PC-3 (cell line): ENCODE data around the gene TMEM129. TPM values are rescaled to one million over a fixed set of nuclear protein-coding genes. Genes with fewer than 3 reads are reported as not detected.
A peak's percentile ranks its signal among the peaks of the same experiment; 100 is the strongest.

Experiments used
- ATAC-seq: fragments of 200-7000 bp; cut with Tn5 transposase; 2 replicates; pipeline ENCODE4 v1.9.1; 2020; ENCODE audit warnings: mild to moderate bottlenecking, moderate library complexity
- BruUV-seq: library from RNA; stranded (reverse); fragments of 400-500 nt; replicated peaks from 2 replicates; lab custom pipeline; 2021; lab: Mats Ljungman, UMichigan
- CTCF ChIA-PET: fragments of 300-600 bp; sonication (Branson Sonifier 250); formaldehyde crosslinking; loops from one replicate; lab custom pipeline; 2022; ENCODE audit warnings: antibody characterized with exemption; lab: Charles Lee
- POLR2A ChIA-PET: fragments of 300-600 bp; sonication (Branson Sonifier 250); formaldehyde crosslinking; loops from one replicate; lab custom pipeline; 2022; ENCODE audit warnings: antibody characterized with exemption; ENCODE audit not compliant: unreplicated experiment; lab: Charles Lee
- DNase-seq: peaks from one replicate; pipeline ENCODE4 v3.0.0-alpha.2; 2015
- H2AFZ ChIP-seq: fragments of 300-600 bp; sonication (generic); 2 replicates; pipeline ENCODE4 v1.6.0; 2016; ENCODE audit warnings: antibody characterized with exemption, low read length
- H3F3A ChIP-seq: fragments of 300-600 bp; sonication (generic); one replicate; pipeline ENCODE4 v1.6.0; 2017; ENCODE audit warnings: antibody characterized with exemption, low read length, control low read depth, mild to moderate bottlenecking; ENCODE audit not compliant: unreplicated experiment
- H3K27ac ChIP-seq: fragments of 300-600 bp; sonication (generic); 2 replicates; pipeline ENCODE4 v1.5.1; 2016; ENCODE audit warnings: mild to moderate bottlenecking, low read length
- H3K27me3 ChIP-seq: fragments of 300-600 bp; sonication (generic); 2 replicates; pipeline ENCODE4 v1.6.1; 2016; ENCODE audit warnings: low read length, mixed read lengths
- H3K36me3 ChIP-seq: fragments of 300-600 bp; sonication (generic); 2 replicates; pipeline ENCODE4 v1.6.1; 2016; ENCODE audit warnings: low read depth, mixed run types, low read length, mixed read lengths
- H3K4me1 ChIP-seq: fragments of 300-600 bp; sonication (generic); 2 replicates; pipeline ENCODE4 v1.5.1; 2016; ENCODE audit warnings: low read length; ENCODE audit not compliant: insufficient read depth
- H3K4me2 ChIP-seq: fragments of 300-600 bp; sonication (generic); 2 replicates; pipeline ENCODE4 v1.6.0; 2016; ENCODE audit warnings: low read length
- H3K4me3 ChIP-seq: fragments of 300-600 bp; sonication (generic); 2 replicates; pipeline ENCODE4 v1.5.1; 2016; ENCODE audit warnings: mild to moderate bottlenecking, low read length, mixed read lengths
- H3K79me2 ChIP-seq: fragments of 300-600 bp; sonication (generic); 2 replicates; pipeline ENCODE4 v1.6.1; 2017; ENCODE audit warnings: low read length, mixed read lengths
- H3K9ac ChIP-seq: fragments of 300-600 bp; sonication (generic); 2 replicates; pipeline ENCODE4 v1.6.0; 2016; ENCODE audit warnings: mild to moderate bottlenecking, low read length
- H3K9me2 ChIP-seq: fragments of 300-600 bp; sonication (generic); replicated peaks from 2 replicates; pipeline ENCODE4 v1.6.1; 2016; ENCODE audit warnings: mixed run types, low read length, mixed read lengths
- H3K9me3 ChIP-seq: fragments of 300-600 bp; sonication (generic); 2 replicates; pipeline ENCODE4 v1.6.1; 2016; ENCODE audit warnings: low read length, mixed read lengths
- H4K20me1 ChIP-seq: fragments of 300-600 bp; sonication (generic); 2 replicates; pipeline ENCODE4 v1.6.1; 2016; ENCODE audit warnings: low read length, mixed read lengths
- EZH2 ChIP-seq: fragments of 300-600 bp; sonication (generic); IDR thresholded peaks from one replicate; pipeline ENCODE4 v1.6.1; 2017; ENCODE audit warnings: antibody characterized with exemption, mild to moderate bottlenecking, low read length; ENCODE audit not compliant: unreplicated experiment
- EZH2phosphoT487 ChIP-seq: fragments of 300-600 bp; sonication (generic); IDR thresholded peaks from 2 replicates; pipeline ENCODE4 v1.6.1; 2018; ENCODE audit warnings: mild to moderate bottlenecking, antibody characterized with exemption, low read length, borderline replicate concordance
- intact Hi-C: fragments of 100-400 bp; cut with micrococcal nuclease; formaldehyde crosslinking; loops from 2 replicates; pipeline ENCODE4 v1.9.0; 2023
- total RNA-seq: library from RNA; depleted of rRNA; stranded (reverse); fragments of >200 nt; gene quantifications from 2 replicates; pipeline ENCODE4 v1.2.3, GENCODE V29; 2014
- TF ChIP-seq, protein P1 (sequence below): fragments of 300-600 bp; sonication (generic); conservative IDR thresholded peaks from 2 replicates; pipeline ENCODE4 v1.5.1; 2017; ENCODE audit warnings: antibody characterized with exemption, low read depth, mild to moderate bottlenecking, low read length

TMEM129 gene
- total RNA-seq, 1 experiment from 2014 or later: 28.6 TPM

GRCh38 chr4:1763550-1764080 lies 42.5 kb upstream of the TMEM129 start:
- no peaks in the 10 kb centered on the region for H3K9me2 ChIP-seq
- H3K4me2 ChIP-seq: 0 out of 2 replicates have a peak overlapping the region, but pooled peaks have one; percentile 44
- no peaks in the 10 kb centered on the region for H3K36me3 ChIP-seq
- DNase-seq (peak; percentile 22), ATAC-seq (peak; percentile 53)
- no peaks in the 10 kb centered on the region for H3K27me3 ChIP-seq
- H3K27ac ChIP-seq: no peak overlapping the region
- BruUV-seq: no TSS peak
- intact Hi-C loops: no loop called here
- no peaks in the 10 kb centered on the region for H3K9me3 ChIP-seq
- H3K79me2 ChIP-seq: no peaks in the 10 kb centered on the region
- ChIA-PET POLR2A (no interaction called here), CTCF (no interaction called here)
- H3K4me3 ChIP-seq: 0 out of 2 replicates have a peak overlapping the region, but pooled peaks have one; percentile 42
- TF ChIP-seq EZH2 (no peak), EZH2phosphoT487 (no peak)
- TF ChIP-seq, protein P1, sequence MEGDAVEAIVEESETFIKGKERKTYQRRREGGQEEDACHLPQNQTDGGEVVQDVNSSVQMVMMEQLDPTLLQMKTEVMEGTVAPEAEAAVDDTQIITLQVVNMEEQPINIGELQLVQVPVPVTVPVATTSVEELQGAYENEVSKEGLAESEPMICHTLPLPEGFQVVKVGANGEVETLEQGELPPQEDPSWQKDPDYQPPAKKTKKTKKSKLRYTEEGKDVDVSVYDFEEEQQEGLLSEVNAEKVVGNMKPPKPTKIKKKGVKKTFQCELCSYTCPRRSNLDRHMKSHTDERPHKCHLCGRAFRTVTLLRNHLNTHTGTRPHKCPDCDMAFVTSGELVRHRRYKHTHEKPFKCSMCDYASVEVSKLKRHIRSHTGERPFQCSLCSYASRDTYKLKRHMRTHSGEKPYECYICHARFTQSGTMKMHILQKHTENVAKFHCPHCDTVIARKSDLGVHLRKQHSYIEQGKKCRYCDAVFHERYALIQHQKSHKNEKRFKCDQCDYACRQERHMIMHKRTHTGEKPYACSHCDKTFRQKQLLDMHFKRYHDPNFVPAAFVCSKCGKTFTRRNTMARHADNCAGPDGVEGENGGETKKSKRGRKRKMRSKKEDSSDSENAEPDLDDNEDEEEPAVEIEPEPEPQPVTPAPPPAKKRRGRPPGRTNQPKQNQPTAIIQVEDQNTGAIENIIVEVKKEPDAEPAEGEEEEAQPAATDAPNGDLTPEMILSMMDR: no peak
- no peaks in the 10 kb centered on the region for H4K20me1 ChIP-seq
- no peak overlapping the region for H2AFZ ChIP-seq
- no peaks in the 10 kb centered on the region for H3F3A ChIP-seq
- no peaks in the 10 kb centered on the region for H3K4me1 ChIP-seq
- H3K9ac ChIP-seq: no peak overlapping the region

DNA sequence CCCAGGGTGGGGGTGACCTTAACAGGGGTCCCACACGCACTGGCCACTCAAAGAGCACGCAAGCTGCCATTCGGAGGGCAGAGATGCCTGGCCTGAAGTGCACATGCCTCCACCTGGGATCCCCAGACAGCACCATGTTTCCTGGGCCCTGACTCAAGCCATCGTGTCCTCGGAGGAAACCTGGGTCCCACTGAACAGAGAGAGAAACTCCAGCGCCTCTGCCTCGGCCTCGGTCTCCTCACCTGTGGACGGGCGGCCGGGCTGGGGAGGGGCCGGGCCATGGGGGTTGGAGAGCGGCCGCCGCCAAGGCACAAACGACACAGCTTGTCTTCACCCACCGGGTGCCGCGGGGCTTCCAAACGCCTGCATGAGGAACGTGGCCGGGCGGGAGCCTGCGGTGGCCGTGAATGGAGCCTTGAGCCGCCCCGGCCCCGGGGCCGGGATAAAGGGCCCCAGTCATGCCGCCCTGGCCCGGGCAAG lies 42.0 kb upstream of the TMEM129 start:
- no peaks in the 10 kb centered on the region for H3K9me3 ChIP-seq
- H3K9me2 ChIP-seq: no peaks in the 10 kb centered on the region
- no peaks in the 10 kb centered on the region for H3K27me3 ChIP-seq
- ATAC-seq (no peak), DNase-seq (no peak)
- no peak overlapping the region for H3K27ac ChIP-seq
- intact Hi-C loops: no loop called here
- 0 out of 2 replicates have a peak overlapping the region, but pooled peaks have one; percentile 42 for H3K4me3 ChIP-seq
- H3F3A ChIP-seq: no peaks in the 10 kb centered on the region
- H3K79me2 ChIP-seq: no peaks in the 10 kb centered on the region
- TF ChIP-seq, protein P1: no peak
- no peak for TF ChIP-seq EZH2
- TF ChIP-seq EZH2phosphoT487: no peak
- ChIA-PET CTCF (no interaction called here), POLR2A (no interaction called here)
- H3K9ac ChIP-seq: no peak overlapping the region
- no TSS peak for BruUV-seq
- H3K36me3 ChIP-seq: no peaks in the 10 kb centered on the region
- no peaks in the 10 kb centered on the region for H3K4me1 ChIP-seq
- H2AFZ ChIP-seq: peak overlapping the region; percentile 53; the same call in 1 of the 2 replicates
- peak overlapping the region; percentile 44; the same call in 1 of the 2 replicates for H3K4me2 ChIP-seq
- no peaks in the 10 kb centered on the region for H4K20me1 ChIP-seq
